Measurements from ENCODE around the gene DOCK4.

DNA sequence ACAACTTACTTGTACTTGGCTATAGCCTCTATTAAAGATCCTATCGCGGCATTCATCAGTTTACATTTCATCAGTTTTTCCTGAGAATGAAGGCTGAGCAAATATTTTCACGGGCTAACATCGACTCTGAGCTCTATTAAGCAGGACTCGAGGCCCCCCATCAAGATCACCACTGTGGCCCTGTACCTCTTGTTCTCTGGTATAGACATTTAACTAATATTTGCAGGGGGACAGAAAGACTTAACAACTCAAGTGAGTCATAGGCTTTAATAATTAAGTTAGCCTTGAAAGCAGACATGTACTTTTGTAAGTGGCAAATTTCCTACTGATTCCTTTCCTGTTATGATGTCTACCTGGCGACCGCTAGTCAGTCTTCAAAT lies 45.4 kb downstream of the DOCK4 start:
- TF ChIP-seq, protein P1, sequence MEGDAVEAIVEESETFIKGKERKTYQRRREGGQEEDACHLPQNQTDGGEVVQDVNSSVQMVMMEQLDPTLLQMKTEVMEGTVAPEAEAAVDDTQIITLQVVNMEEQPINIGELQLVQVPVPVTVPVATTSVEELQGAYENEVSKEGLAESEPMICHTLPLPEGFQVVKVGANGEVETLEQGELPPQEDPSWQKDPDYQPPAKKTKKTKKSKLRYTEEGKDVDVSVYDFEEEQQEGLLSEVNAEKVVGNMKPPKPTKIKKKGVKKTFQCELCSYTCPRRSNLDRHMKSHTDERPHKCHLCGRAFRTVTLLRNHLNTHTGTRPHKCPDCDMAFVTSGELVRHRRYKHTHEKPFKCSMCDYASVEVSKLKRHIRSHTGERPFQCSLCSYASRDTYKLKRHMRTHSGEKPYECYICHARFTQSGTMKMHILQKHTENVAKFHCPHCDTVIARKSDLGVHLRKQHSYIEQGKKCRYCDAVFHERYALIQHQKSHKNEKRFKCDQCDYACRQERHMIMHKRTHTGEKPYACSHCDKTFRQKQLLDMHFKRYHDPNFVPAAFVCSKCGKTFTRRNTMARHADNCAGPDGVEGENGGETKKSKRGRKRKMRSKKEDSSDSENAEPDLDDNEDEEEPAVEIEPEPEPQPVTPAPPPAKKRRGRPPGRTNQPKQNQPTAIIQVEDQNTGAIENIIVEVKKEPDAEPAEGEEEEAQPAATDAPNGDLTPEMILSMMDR (IDR thresholded peaks at IDR 0.05) = no peak
- no peak for TF ChIP-seq POLR2A (IDR thresholded peaks at IDR 0.05)

Data from esophagus squamous epithelium (tissue), 4 donors.